K562 (cell line): Measurements from ENCODE around the gene CD274.

Experiments used
- BDP1 ChIP-seq: IDR thresholded peaks from 3 replicates; pipeline ENCODE4 v1.6.1; 2011; ENCODE audit not compliant: insufficient read length, insufficient read depth
- CTBP1 ChIP-seq: fragments of 450-650 bp; IDR thresholded peaks from 2 replicates; pipeline ENCODE4 v1.6.1; 2016; ENCODE audit warnings: borderline replicate concordance
- CTCF ChIP-seq, 3 experiments: IDR thresholded peaks in 2 of 3; conservative IDR thresholded peaks in 1 of 3; 2 replicates each; pipeline ENCODE4 v1.5.1; 2011 to 2012; ENCODE audit warnings: low read length in 3 of 3, mild to moderate bottlenecking in 3 of 3, control low read depth in 2 of 3, improper control_type of control experiment in 1 of 3, inconsistent platforms in 1 of 3, low read depth in 1 of 3, mixed read lengths in 1 of 3, moderate library complexity in 1 of 3; ENCODE audit not compliant: insufficient read depth in 2 of 3
- ELF4 ChIP-seq: fragments of 450-650 bp; formaldehyde crosslinking; IDR thresholded peaks from 2 replicates; pipeline ENCODE4 v1.4.0; 2022; ENCODE audit warnings: missing genetic modification characterization
- FOXA1 ChIP-seq: fragments of 450-650 bp; IDR thresholded peaks from 2 replicates; pipeline ENCODE4 v1.6.1; 2016; ENCODE audit warnings: mild to moderate bottlenecking, borderline replicate concordance
- LARP7 ChIP-seq: fragments of 450-650 bp; IDR thresholded peaks from 2 replicates; pipeline ENCODE4 v1.6.1; 2016
- PBX2 ChIP-seq, 2 experiments: IDR thresholded peaks in 1 of 2; conservative IDR thresholded peaks in 1 of 2; 2 replicates each; pipeline ENCODE4 v1.6.1; 2016; ENCODE audit warnings: low read depth in 2 of 2, mild to moderate bottlenecking in 1 of 2, missing compliant biosample characterization in 1 of 2, missing genetic modification characterization in 1 of 2, moderate library complexity in 1 of 2
- POLR2AphosphoS2 ChIP-seq: IDR thresholded peaks from 2 replicates; pipeline ENCODE4 v1.6.1; 2012; ENCODE audit warnings: low read length, improper control_type of control experiment
- PRDM10 ChIP-seq: fragments of 450-650 bp; IDR thresholded peaks from 2 replicates; pipeline ENCODE4 v1.6.1; 2018; ENCODE audit not compliant: partially characterized antibody
- SMARCE1 ChIP-seq: fragments of 450-650 bp; IDR thresholded peaks from 2 replicates; pipeline ENCODE4 v1.7.1; 2016; ENCODE audit warnings: mild to moderate bottlenecking
- TARDBP ChIP-seq: fragments of 450-650 bp; IDR thresholded peaks from 2 replicates; pipeline ENCODE4 v1.6.1; 2016
- ZBTB33 ChIP-seq: sonication (generic); formaldehyde crosslinking; IDR thresholded peaks from 2 replicates; pipeline ENCODE4 v1.8.1; 2023; ENCODE audit warnings: mild to moderate bottlenecking, missing genetic modification reagents
- ZNF143 ChIP-seq: sonication (generic); formaldehyde crosslinking; IDR thresholded peaks from 2 replicates; pipeline ENCODE4 v1.9.0; 2022; ENCODE audit warnings: mild to moderate bottlenecking, missing genetic modification reagents
- ZNF76 ChIP-seq: fragments of 250-450 bp; sonication (Bioruptor Pico); IDR thresholded peaks from 2 replicates; pipeline ENCODE4 v1.4.0; 2020; ENCODE audit warnings: mild to moderate bottlenecking, moderate library complexity, borderline replicate concordance

- TF ChIP-seq BDP1 (no peak), PRDM10 (no peak), POLR2AphosphoS2 (no peak), CTBP1 (no peak), LARP7 (no peak), ZNF143 (CRISPR knock-in tag) (no peak), FOXA1 (no peak), ZNF76 (CRISPR knock-in tag) (no peak), SMARCE1 (no peak), ZBTB33 (no peak), TARDBP (no peak), ELF4 (CRISPR knock-in tag) (no peak), PBX2 (CRISPR knock-in tag; IDR thresholded peaks at IDR 0.05; ENCODE audit: low read depth) (no peak), PBX2 (tag; conservative IDR thresholded peaks at IDR 0.05; ENCODE audit: low read depth) (no peak), CTCF (IDR thresholded peaks at IDR 0.05 in 2 of 3, conservative IDR thresholded peaks at IDR 0.05 in 1 of 3; ENCODE audit: insufficient read depth in 2 of 3, low read depth in 1 of 3, low read length in 3 of 3) (no peak)
Measured at GRCh38 chr9:5470816-5471215, 20.5 kb downstream of the CD274 start.
